ENCODE data around the gene CCDC120.

Gene CCDC120

DNA sequence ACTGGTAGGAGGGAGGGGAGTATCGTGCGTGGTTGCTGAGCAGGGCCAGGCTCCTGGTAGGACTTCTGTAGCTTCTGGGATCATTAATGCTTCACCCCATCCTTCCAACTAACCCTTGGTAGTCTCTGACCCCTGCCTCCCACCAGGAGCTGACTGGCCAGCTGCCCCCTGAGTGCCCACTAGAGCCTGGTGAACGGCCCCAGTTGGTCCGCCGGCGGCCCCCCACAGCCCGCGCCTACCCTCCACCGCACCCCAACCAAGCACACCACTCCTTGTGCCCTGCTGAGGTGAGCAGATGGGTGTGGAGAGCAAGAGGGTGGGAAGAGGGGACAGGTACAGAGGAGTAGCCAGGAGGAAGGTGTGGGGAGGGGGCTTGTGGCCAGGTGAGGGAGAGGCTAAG, 4.9 kb downstream of the CCDC120 start:
- DNase-seq, result no peak

DNA sequence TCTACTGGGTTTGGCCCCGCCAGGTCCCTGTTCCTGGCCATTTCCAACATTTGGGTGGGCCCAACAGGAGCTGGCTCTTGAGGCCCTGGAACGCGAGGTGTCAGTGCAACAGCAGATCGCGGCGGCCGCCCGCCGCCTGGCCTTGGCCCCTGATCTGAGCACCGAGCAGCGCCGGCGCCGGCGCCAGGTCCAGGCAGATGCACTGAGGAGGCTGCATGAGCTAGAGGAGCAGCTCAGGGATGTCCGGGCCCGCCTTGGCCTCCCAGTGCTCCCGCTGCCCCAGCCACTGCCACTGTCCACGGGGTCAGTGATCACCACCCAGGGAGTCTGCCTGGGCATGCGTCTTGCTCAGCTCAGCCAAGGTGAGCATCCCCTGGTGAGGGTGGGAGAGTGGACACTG, 5.5 kb downstream of the CCDC120 start:
- DNase-seq, result no peak

DNA sequence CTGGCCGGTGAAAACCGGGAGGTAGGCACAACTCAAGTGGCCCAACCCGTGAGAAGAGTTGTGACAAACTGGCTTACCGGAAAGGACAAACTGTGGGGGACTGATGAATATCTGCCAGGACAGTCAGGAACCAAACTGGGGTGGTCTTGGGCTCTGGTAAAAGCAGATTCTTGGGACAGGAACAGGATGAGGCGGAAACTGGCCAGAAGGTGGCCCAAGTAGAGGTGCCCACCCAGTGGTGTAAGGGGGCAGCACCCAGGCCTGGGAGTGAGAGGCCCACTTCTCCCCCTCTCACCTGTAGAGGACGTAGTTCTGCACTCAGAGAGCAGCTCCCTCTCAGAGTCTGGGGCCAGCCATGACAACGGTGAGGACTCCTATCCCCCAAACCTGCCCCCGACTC, 5.9 kb downstream of the CCDC120 start:
- DNase-seq, result no peak

DNA sequence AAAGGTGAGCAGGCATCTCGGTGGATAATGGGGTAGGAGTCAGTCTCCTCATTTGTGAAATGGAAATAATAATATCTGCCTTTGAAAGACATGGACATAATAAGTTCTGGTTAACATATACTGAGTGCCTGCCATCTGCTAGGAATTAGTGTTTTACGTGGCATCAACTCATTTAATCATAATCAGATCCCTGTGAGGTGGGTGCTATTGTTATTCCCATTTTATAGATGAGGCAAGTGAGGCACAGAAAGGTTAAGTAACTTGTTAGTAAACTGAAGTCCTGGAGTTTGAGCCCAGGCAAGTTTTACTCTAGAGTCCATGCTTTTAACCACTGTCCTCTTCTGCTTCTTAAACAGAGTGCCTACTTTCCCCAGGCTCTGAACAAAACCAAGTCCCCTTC, 7.5 kb downstream of the CCDC120 start:
- DNase-seq, result no peak

DNA sequence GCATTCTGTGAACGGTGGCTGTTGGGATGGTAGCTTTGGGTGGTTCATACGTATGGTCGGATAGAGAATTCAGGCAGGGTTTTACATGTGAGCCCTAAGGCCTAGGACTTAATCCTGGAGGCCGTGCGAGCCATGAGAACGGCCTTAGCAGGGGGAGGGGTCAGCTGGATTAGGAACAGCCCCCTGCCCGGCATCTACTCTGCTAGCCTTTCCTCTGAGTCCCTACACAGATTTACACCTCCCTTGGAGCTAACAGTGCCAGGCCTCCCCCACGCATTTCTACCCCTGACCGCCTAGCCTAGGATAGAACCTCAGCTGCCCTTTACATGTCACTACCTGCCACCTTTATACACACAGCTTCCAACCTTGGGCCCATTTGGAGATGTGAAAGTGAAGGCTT, 7.9 kb downstream of the CCDC120 start:
- DNase-seq, result no peak

DNA sequence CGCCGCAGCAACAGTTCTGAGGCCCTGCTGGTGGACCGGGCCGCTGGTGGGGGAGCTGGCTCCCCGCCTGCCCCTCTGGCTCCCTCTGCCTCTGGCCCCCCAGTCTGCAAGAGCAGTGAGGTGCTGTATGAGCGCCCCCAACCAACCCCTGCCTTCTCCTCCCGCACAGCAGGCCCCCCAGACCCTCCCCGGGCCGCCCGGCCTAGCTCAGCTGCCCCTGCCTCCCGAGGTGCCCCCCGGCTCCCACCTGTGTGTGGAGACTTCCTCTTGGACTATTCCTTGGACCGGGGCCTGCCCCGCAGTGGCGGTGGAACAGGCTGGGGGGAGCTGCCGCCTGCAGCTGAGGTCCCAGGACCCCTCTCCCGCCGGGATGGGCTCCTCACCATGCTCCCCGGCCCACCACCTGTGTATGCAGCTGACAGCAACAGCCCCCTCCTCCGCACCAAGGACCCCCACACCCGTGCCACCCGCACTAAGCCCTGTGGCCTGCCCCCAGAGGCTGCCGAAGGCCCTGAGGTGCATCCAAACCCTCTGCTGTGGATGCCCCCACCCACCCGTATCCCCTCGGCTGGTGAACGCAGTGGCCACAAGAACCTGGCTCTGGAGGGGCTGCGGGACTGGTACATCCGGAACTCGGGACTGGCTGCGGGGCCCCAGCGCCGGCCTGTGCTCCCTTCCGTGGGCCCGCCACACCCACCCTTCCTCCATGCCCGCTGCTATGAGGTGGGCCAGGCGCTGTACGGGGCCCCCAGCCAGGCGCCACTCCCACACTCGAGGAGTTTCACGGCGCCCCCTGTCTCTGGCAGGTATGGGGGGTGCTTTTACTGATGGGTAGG, 8.7 kb downstream of the CCDC120 start:
- no peak for DNase-seq

DNA sequence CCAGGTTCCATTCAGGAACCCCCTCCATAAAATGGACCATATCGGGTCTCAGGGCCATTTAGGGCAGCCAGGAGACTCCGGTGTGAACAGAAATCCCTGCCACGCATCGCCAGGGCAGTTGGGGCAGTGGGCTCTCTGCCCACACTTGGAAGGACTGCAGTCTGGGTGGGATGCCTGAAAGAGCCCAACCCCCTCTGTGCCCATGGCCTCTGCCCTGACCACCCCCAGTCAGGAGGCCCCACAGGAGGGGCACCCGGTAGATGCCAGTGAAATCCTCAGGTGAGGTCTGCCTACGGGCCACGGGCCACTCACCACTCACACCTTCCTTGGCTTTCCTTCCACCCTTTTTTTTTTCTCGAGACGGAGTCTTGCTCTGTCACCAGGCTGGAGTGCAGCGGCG, 10.2 kb downstream of the CCDC120 start:
- no peak for DNase-seq

DNA sequence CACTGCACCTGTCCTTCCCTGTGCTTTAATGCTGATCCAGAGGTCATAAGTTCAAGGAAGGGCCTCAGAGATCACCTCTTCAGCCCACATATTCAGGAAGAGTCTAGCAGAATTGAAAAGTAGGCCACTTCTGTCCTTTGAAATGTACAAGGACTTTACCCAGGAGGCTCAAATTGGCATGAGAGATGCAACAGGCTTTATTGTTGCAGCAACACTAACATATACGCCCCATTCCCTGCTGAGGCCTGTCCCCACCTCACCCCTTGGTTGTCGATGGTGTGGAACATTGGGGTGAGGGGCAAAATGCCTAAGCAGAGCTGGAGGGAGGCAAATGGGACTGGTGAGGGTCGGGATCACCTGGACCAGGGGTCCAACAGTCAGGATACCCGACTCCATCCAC, 12.2 kb downstream of the CCDC120 start:
- no peak for DNase-seq

DNA sequence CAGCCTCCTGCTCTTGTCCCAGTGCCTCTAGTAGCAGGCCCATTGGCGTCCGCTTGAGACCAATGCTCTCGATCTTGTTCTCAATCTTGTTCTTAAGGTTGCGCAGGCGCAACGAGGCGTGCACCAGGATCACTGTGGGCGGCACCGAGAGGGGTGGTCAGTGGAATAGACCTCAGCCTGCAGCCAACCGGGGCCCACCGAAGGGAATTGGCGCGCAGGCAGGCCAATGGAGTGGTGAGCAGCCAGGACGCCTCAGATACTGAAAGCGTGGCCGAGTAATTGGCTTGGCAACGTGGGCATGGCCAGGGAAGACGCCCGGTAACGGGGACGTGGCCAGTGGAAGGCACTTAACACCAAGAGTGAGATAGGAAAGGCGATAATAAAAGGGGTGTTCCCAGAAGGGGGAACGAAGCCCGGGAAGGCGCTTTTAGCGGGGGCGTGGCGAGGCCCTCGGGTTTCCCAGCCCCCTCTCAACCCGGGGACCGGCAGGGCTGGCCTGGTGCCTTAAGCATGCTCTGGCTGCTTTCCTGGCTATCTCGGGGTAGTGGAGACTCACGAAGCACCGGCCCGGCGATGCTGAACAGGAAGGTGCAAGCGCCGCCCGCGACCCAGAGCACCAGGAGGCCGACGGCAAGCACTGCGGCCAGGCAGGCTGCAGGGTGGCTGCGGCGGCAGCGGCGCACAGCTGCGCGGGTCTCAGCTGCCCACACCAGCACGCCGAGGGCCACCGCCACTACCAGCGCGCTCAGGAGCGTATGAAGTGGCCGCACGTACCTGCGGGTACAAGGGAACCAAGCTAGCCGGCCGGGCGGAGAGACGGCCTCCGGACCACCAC, 13.3 kb downstream of the CCDC120 start:
- no peak for DNase-seq

DNA sequence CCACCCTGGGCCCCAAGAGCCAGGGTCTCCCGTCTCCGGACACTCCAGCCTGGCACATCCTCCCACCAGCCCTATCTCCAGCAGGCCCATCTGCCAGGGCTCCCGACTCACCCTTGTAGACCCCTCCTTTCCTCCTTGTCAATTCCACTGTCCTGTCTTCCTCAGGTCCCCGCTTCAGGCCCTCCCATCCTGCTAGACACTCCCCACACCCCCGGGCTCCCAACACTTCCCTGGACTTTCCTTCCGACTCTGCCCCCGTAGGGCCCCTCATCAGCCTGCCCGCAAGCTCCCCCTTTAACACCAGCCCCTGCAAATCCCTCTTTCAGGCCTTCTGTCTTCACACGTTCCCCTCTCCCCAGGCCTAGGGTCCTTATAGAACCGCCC, 13.9 kb downstream of the CCDC120 start:
- DNase-seq, result no peak

DNA sequence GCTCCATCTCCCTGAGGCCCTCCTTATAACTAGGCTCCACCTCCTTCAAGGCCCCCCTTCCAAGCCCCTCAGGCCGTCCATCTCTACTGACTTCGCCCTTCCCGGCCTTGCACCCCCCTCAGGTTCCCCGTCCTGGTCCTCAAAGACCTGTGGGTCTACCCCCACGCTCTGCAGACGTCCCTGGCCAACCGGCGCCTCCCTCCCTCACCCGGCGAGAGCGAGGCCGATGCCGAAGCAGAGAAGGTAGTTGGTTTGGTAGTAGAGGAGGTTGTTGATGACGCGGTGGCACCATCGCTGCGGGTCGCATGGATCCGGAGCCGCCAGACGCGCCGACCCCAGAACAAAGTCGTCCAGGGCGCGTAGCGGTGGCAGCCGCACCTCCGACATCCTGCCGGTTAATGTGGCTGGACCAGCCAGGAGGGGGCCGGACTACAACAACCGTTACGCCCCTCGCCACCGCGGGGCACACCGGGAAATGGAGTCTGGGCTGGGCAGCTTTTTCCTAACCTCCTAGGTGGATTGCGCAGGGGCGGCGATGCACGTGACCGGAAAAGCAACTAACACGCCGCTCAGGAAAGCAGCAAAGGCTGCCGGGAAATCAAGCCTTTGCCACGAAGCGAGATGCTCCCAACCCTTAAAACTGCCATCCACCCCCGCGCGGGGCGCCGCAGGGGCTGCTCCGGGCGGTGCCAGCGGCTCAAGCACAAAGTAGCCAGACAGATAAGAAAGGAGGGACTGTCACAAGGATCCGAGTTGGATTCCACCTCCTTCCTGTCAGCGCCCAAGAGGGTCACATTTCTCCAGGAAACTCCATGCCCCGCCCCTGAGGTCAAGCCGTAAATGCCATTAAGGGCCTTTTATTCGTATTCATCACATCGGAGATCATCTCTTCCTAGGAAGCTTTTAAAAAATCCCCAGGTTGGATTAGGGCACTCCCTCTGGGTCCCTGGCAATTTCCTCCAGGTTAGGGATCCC, 15.1 kb downstream of the CCDC120 start, which contains the start of gene PRAF2:
TSS of gene PRAF2 (minus strand) at position 402 of the 975 bp plus-strand sequence. CDS start at position 387, 15 bp downstream.
- DNase-seq, result peak; percentile 87

DNA sequence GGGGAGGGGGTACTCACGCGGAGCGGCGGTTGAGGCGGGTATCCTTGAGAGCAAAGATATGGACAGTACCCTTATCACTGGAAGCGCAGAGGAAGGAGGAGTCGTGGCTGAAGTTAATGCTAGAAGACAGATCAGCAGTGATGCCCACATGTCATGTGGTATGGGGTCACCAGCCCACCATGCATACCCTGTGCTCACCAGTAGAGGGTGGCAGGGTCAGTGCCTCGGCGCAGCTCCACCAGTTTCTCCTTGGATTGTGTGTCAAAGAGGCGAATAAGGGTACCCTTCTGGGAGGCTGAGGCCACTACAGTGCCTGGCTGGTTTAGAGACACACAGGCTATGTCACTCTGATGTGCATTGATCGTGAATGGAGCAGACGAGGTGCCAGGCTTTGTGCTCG, 16.5 kb downstream of the CCDC120 start:
- DNase-seq, result no peak

DNA sequence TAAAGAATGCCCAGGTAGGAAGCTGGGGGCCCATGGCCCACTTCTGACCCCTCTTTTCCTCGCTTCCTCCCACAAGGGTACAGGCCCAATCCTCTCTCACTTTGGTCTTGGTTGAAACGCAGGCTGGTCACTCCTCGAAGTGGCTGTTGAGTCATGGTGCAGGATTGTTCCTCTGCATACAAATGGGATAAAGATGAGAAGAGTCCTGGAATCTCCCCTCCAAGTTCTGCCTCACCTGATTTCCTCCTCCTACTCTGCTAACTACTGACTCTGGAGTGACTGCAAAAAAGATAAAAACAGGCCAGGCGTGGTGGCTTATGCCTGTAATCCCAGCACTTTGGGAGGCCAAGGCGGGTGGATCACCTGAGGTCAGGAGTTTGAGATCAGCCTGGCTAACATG, 19.1 kb downstream of the CCDC120 start:
- DNase-seq, result no peak

DNA sequence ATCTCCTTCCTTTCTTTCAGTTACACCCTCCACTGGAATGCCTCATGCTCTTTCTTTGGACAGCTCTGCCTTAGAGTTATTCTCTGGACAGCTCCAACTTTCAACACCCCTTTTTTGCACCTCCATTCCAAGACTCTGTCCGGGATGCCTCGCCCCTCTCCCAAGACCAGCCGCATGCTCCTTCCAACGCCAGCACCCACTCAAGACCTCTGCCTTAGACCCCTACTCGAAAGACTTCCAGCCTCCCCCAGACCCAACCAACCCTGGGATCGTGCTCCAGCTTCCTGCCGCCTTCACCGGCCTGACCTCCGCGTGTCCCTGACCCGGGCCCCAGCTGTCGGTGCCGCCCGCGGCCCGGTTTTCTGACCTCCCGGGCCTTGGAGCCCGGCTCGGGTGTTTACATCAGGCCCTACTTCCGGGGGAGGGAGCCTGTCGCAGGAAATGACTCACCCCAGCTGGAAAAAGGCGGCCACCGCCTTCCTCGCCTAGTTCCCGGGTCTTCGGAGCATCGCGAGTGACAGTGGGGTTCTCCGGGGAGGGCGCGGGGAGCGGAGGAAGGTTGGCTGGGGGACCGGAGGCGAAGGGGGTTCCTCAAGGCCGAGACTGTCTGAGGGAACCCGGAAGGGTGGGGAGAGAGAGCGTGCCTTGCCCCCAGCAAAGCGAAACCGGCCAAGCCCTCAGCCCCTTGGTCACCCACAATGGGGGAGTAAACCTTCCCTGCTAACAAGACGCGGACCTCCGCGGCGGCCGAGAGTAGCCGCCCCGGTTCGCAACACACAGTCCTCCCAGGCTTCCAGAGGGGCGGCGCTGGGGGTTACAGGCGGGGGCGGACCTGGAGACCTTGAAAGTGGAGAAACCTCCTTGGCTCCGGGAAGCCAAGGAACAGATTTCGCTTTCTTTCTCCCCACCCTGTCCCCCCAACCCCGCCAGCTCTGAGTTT, 21.0 kb downstream of the CCDC120 start, which contains the start of gene WDR45:
TSS of gene WDR45 (minus strand) at position 399 of the 940 bp plus-strand sequence. CDS start 1,792 bp downstream, outside the sequence.
- DNase-seq, result peak; percentile 49

DNA sequence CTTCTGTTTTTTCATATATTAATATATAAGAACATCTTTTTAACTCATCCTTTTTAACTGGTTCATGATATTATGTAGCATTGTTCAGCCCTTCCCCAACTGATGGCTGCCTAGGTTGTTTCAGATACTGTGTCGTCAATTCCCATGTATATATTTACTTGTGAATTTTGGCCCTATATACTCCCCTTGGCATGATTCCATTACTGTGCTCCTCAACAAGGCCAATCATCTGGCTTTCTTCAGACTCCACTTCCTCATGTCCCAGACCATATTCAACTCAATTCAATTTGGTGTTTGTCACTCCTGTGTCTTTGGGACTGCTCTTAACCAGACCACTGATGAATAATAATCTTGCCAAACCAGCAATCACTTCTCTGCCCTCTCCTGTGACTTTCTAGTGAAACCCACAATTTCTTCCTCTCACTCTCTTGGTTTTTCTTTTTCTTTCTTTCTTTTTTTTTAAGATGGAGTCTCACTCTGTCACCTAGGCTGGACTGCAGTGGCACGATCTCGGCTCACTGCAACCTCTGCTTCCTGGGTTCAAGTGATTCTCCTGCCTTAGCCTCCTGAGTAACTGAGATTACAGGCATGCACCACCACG, 23.6 kb downstream of the CCDC120 start:
- DNase-seq, result peak; percentile 28

DNA sequence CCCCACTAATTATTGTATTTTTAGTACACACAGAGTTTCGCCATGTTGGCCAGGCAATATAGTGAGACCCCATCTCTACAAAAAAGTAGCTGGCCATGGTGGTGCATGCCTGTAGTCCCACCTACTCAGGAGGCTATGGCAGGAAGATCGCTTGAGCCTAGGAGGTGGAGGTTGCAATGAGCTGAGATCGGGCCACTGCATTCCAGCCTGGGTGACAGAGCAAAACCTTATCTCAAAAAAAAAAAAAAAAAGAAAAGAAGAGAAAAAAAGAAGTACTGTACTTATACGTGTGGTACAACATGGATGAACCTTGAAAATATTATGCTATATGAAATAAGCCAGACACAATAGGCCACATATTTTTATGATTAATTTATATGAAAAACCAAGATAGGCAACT, 30.8 kb downstream of the CCDC120 start:
- DNase-seq, result no peak

DNA sequence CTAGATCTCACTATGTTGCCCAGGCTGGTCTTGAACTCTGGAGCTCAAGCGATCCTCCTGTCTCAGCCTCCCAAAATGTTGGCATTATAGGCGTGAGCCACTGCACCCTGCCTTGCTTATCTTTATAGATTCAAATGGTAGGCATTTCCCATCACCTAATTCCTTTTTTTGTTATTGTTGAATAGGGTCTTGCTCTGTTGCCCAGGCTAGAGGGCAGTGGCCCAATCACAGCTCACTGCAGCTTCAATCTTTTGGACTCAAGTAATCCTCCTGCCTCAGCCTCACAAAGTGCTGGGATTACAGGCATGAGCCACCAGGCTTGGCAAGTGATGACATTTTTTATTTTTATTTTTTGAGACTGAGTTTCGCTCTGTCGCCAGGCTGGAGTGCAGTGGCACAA, 37.6 kb downstream of the CCDC120 start:
- no peak for DNase-seq

DNA sequence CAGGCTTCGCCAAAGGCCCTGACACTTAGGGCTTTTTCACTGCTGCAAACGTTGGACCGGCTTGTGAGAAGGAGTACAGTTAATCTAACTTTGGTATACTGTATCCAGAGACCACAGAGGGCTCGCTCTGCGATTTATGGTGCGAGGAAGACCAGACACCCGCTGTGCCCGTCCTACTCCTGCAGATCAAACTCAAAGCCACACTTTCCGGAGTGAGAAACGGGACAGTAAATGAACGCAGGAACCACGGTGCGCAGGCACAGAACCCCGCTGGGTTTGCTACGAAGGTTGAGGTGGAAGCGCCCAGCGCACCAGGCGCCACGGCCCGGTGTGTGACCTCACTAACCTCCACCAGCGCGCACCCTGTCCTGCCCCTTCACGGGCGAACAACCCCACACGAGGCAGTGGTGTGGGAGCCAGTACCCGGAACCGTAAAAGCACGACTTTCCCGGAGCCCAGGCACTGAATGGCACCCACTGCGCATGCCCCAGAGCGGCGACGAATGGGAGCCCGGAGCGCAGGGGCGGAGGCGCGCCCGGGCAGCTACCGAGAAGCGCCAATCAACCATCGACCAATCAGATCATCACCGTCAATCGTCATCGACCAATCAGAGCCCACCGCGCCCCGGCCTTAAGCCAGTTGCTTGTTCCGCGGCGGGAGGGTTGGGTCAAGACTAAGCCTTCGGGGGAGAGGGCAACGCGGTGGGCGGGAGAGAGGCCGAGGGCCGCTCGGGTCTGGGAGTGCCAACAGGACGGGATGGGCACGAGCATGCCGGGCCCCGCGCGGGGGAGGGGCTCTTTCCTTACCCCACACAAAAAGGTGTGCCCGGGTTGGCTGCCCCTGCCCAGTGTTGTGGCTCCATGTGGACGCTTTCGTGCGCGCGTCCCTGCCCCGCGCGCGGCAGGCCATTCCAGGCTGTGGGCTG, 42.2 kb downstream of the CCDC120 start:
- peak; percentile 94 for DNase-seq

DNA sequence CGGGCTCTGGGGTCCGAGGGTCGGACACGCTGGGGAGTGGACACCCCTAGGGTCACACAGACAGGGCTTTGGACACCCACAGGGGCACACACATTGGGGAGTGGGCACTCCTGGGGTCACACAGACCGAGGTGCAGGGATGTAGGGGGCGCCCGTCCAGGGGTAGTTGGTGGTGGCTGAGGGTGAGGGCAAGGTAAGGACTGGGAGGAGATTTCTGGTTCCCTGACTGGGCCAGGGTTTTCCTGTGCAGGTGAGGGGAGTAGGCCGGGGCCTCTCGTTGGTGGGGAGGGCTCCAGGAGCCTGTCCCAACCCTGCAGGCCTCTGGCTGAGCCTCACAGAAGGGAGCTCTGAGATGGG, 42.8 kb downstream of the CCDC120 start:
- no peak for DNase-seq

DNA sequence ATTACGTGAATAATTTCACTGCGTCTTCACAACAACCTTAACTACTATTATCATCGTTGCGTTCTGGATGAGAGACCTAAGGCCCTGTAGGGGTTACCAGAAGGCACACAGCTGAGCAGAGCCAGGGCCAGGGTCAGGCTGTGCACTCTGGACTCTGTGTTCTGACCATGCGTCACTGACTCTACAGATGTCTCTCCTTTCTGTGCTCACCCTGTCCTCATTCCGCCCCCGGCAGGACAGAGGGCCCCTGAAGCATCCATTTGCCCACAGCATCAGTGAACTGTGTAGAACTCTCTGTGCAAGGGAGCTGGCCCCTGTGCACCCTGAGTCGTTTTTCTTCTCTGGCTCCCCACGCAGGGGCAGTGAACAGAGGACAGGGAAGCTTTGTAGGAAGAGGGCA, 43.4 kb downstream of the CCDC120 start:
- DNase-seq, result no peak

All from MV-4-11 (cell line).